CD14-positive monocyte (primary cell): Measurements from ENCODE around the gene MXRA8. TPM values are rescaled to one million over a fixed set of nuclear protein-coding genes. Genes with fewer than 3 reads are reported as not detected.

ENCODE experiments used
- DNase-seq, 3 donors: peaks; one replicate each; pipeline ENCODE4 v3.0.0-alpha.2; 2011 to 2022
- H2AFZ ChIP-seq: 2 replicates; pipeline ENCODE4 v1.6.0; 2012; ENCODE audit warnings: mild to moderate bottlenecking, low read depth, low read length, inconsistent platforms; ENCODE audit not compliant: insufficient read depth, poor library complexity, severe bottlenecking
- H3K27ac ChIP-seq, 2 donors: 1 replicate in 1 of 2; 2 replicates in 1 of 2; pipeline ENCODE4 v1.5.1; 2012 to 2013; ENCODE audit warnings: low read length in 2 of 2, control low read depth in 1 of 2, inconsistent platforms in 1 of 2, low read depth in 1 of 2, mild to moderate bottlenecking in 1 of 2
- H3K27me3 ChIP-seq, 2 donors: one replicate each; pipeline versions ENCODE4 v1.6.0 to v1.6.1; 2011 to 2013; ENCODE audit warnings: low read length in 2 of 2; ENCODE audit not compliant: control insufficient read depth in 2 of 2, insufficient read depth in 2 of 2
- H3K36me3 ChIP-seq, 2 donors: replicated peaks in 1 of 2; 1 replicate in 1 of 2; 2 replicates in 1 of 2; pipeline versions ENCODE4 v1.5.1 to v1.6.1; 2012 to 2013; ENCODE audit warnings: low read length in 2 of 2, control low read depth in 1 of 2, inconsistent platforms in 1 of 2, mild to moderate bottlenecking in 1 of 2; ENCODE audit not compliant: insufficient read depth in 2 of 2, control insufficient read depth in 1 of 2
- H3K4me1 ChIP-seq, 2 donors: 1 replicate in 1 of 2; 2 replicates in 1 of 2; pipeline versions ENCODE4 v1.5.1 to v1.6.1; 2012 to 2013; ENCODE audit warnings: low read length in 2 of 2, control low read depth in 1 of 2, inconsistent platforms in 1 of 2, mild to moderate bottlenecking in 1 of 2, moderate library complexity in 1 of 2; ENCODE audit not compliant: insufficient read depth in 2 of 2, control insufficient read depth in 1 of 2
- H3K4me2 ChIP-seq: replicated peaks from 2 replicates; pipeline ENCODE3; 2012; ENCODE audit warnings: low read length, moderate library complexity, mild to moderate bottlenecking; ENCODE audit not compliant: poor library complexity, severe bottlenecking; ENCODE audit errors: extremely low read depth
- H3K4me3 ChIP-seq, 3 experiments: fragments of 200-600 bp in 1 of 3; sonication (generic) in 1 of 3; replicated peaks in 1 of 3; 1 replicate in 2 of 3; 2 replicates in 1 of 3; pipeline ENCODE4 v1.5.1; 2011 to 2013; ENCODE audit warnings: low read length in 3 of 3, mild to moderate bottlenecking in 3 of 3, control low read depth in 2 of 3, low read depth in 2 of 3, inconsistent platforms in 1 of 3, moderate library complexity in 1 of 3
- H3K79me2 ChIP-seq: 2 replicates; pipeline ENCODE4 v1.6.0; 2012; ENCODE audit warnings: mild to moderate bottlenecking, control low read depth, inconsistent platforms, low read length, moderate library complexity; ENCODE audit not compliant: insufficient read depth
- H3K9ac ChIP-seq: 2 replicates; pipeline ENCODE4 v1.6.0; 2017; ENCODE audit warnings: low read length, mild to moderate bottlenecking; ENCODE audit not compliant: insufficient read depth, poor library complexity, severe bottlenecking
- H3K9me3 ChIP-seq, 2 donors: replicated peaks in 1 of 2; 1 replicate in 1 of 2; 2 replicates in 1 of 2; pipeline versions ENCODE4 v1.5.1 to v1.6.1; 2012 to 2013; ENCODE audit warnings: low read length in 2 of 2, control low read depth in 1 of 2; ENCODE audit not compliant: control insufficient read depth in 1 of 2, insufficient read depth in 1 of 2
- H4K20me1 ChIP-seq: 2 replicates; pipeline ENCODE4 v1.6.0; 2012; ENCODE audit warnings: mild to moderate bottlenecking, low read length, control low read depth, moderate library complexity; ENCODE audit not compliant: insufficient read depth
- H3K27ac Mint-ChIP-seq, 7 donors: one replicate each; pipeline ENCODE4 v1.8.0; 2020; ENCODE audit warnings: mild to moderate bottlenecking in 7 of 7, mixed read lengths in 7 of 7, moderate library complexity in 6 of 7, inconsistent platforms in 2 of 7
- H3K27me3 Mint-ChIP-seq, 3 donors: one replicate each; pipeline ENCODE4 v1.8.0; 2021 to 2022; ENCODE audit warnings: low read depth in 3 of 3, mild to moderate bottlenecking in 3 of 3, mixed read lengths in 3 of 3, moderate library complexity in 3 of 3, inconsistent platforms in 1 of 3
- H3K36me3 Mint-ChIP-seq, 2 donors: one replicate each; pipeline ENCODE4 v1.8.0; 2020; ENCODE audit warnings: mixed read lengths in 2 of 2, inconsistent platforms in 1 of 2, mild to moderate bottlenecking in 1 of 2
- H3K4me1 Mint-ChIP-seq: one replicate; pipeline ENCODE4 v1.8.0; 2020; ENCODE audit warnings: mild to moderate bottlenecking, mixed read lengths
- H3K4me3 Mint-ChIP-seq, 2 donors: one replicate each; pipeline ENCODE4 v1.8.0; 2020; ENCODE audit warnings: mild to moderate bottlenecking in 2 of 2, mixed read lengths in 2 of 2, moderate library complexity in 1 of 2
- H3K9me3 Mint-ChIP-seq, 7 donors: one replicate each; pipeline ENCODE4 v1.8.0; 2020 to 2022; ENCODE audit warnings: mixed read lengths in 7 of 7, mild to moderate bottlenecking in 6 of 7, moderate library complexity in 6 of 7, inconsistent platforms in 2 of 7
- WGBS: methylation state at CpG from one replicate; pipeline ENCODE4 v1.1.5; 2013; ENCODE audit warnings: missing lambda C conversion rate; ENCODE audit not compliant: insufficient coverage; 5-methylcytosine and 5-hydroxymethylcytosine counted together
- intact Hi-C, 2 donors: fragments of 100-400 bp; cut with micrococcal nuclease; formaldehyde crosslinking; loops; one replicate each; pipeline versions ENCODE4 v1.15.0 to v1.15.1; 2023
- polyA plus RNA-seq, 3 donors: library from polyadenylated mRNA; depleted of rRNA in 1 of 3; unstranded in 2 of 3; stranded (reverse) in 1 of 3; fragments of 300-500 nt in 2 of 3; fragments of >200 nt in 1 of 3; fragmentation: Illumina TruSeq in 2 of 3; gene quantifications; 1 replicate in 2 of 3; 2 replicates in 1 of 3; pipeline ENCODE4 v1.2.3, GENCODE V29; 2012 to 2021
- TF ChIP-seq, protein P1 (sequence below): fragments of 200-600 bp; IDR thresholded peaks from one replicate; pipeline ENCODE4 v1.8.0; 2022; ENCODE audit warnings: antibody characterized with exemption, mild to moderate bottlenecking

The MXRA8 gene
- polyA plus RNA-seq, 3 donors: not detected

DNA sequence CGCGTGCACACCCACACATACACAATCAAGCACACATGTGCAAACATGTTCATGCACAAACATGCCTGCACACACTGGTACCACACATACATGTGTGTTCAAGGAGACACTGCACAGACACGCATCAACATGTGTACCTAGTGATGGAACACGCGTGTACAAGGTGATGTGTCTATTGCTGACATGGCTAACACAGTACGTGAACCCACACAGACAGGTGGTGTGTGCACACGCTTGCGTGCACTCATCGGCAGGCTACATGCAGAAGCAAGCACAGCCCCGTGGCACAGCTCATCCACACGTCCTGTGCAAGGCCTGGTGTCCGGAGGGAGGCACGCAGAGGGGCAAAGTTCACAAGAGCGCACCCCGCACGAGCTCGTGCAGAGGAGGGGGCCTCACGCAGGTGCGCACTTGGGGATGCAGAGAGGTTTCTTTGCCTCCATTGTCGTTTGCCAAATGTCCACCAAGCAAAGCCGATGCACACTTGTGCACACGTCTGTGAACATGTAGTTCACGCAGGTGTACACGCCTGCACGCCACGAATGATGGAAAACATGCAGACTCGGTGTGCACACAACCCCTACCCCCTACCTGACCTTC, 51.6 kb downstream of the MXRA8 start:
- TF ChIP-seq, protein P1, sequence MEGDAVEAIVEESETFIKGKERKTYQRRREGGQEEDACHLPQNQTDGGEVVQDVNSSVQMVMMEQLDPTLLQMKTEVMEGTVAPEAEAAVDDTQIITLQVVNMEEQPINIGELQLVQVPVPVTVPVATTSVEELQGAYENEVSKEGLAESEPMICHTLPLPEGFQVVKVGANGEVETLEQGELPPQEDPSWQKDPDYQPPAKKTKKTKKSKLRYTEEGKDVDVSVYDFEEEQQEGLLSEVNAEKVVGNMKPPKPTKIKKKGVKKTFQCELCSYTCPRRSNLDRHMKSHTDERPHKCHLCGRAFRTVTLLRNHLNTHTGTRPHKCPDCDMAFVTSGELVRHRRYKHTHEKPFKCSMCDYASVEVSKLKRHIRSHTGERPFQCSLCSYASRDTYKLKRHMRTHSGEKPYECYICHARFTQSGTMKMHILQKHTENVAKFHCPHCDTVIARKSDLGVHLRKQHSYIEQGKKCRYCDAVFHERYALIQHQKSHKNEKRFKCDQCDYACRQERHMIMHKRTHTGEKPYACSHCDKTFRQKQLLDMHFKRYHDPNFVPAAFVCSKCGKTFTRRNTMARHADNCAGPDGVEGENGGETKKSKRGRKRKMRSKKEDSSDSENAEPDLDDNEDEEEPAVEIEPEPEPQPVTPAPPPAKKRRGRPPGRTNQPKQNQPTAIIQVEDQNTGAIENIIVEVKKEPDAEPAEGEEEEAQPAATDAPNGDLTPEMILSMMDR: no peak
- Histone ChIP-seq H3K79me2 (peaks cover 49% of the 10 kb centered on the region), H3K27me3 (no peaks in the 10 kb centered on the region), H2AFZ (peak overlapping the region; percentile 56), H3K4me3 (peak overlapping the region; percentile 57 to 91 (median 64)), H3K9ac (peak overlapping the region; percentile 81), H3K27ac (peak overlapping the region; percentile 41 to 80), H3K4me2 (peak overlapping the region; percentile 99), H3K9me3 (no peaks in the 10 kb centered on the region), H4K20me1 (peaks cover 59% of the 10 kb centered on the region), H3K4me1 (peaks cover 39 to 55% of the 10 kb centered on the region in 2 donors), H3K36me3 (peaks cover 14 to 17% of the 10 kb centered on the region in 2 donors)
- Mint-ChIP-seq H3K27me3 (peaks cover 0 to 4% (median 0%) of the 10 kb centered on the region in 3 donors), H3K36me3 (peaks cover 3 to 17% of the 10 kb centered on the region in 2 donors), H3K9me3 (no peaks in the 10 kb centered on the region), H3K27ac (peak overlapping the region; percentile 72 to 91 (median 85)), H3K4me1 (peaks cover 36% of the 10 kb centered on the region), H3K4me3 (peak overlapping the region; percentile 81 to 90)
- intact Hi-C loops: loop anchor here in 1 of 2 donors (5.0 kb wide), 2 partner anchors 71 to 476 kb away; partner anchors contain the start of gene AURKAIP1
- DNase-seq: no peak
- 56% methylated on average over 27 of the region's 27 CpGs for WGBS

DNA sequence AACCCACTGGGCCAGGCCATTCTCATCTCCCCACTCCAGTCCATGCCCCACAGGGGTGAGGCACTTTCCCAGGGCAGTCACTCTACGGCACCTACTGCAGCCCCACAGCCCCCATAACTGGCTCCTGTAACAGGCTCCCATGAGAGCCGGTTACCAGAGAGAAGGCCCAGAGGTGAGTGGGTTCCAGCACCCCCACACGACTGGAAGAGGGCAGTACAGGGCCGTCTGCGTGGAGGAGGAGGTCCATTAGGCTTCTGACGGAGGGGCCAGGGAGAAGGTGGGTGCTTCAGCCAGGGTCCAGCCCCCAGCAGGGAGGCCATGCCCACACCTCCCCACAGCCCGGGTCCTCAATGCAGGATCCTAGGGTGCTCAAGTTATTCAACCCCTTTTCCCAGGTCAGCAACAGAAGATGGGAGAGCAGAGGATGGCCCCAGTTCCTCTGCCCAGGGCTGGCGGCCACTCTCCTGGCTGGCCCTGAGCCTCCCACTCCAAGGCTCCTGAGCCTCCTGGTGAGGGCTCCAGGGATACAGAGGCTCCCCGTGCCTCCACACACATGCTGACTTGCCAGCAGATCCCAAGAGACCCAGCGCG, 52.2 kb downstream of the MXRA8 start:
- Mint-ChIP-seq H3K4me3 (peak overlapping the region; percentile 81 to 90), H3K36me3 (peaks cover 3 to 11% of the 10 kb centered on the region in 2 donors), H3K9me3 (no peaks in the 10 kb centered on the region), H3K27ac (peak overlapping the region; percentile 54 to 91 (median 79)), H3K27me3 (peaks cover 0 to 4% (median 0%) of the 10 kb centered on the region in 3 donors), H3K4me1 (peaks cover 36% of the 10 kb centered on the region)
- H3K27me3 ChIP-seq: no peaks in the 10 kb centered on the region
- TF ChIP-seq, protein P1: no peak
- peak overlapping the region; percentile 55 to 80 for H3K27ac ChIP-seq
- peak overlapping the region in 2 of 3 experiments; percentile 57 to 91 for H3K4me3 ChIP-seq
- H3K36me3 ChIP-seq: peaks cover 8 to 11% of the 10 kb centered on the region in 2 donors
- H3K9me3 ChIP-seq: no peaks in the 10 kb centered on the region
- peak overlapping the region; percentile 99 for H3K4me2 ChIP-seq
- peaks cover 60% of the 10 kb centered on the region for H4K20me1 ChIP-seq
- WGBS: 44% methylated on average over 8 of the region's 11 CpGs
- H3K9ac ChIP-seq: peak overlapping the region; percentile 81
- H3K4me1 ChIP-seq: peaks cover 39 to 55% of the 10 kb centered on the region in 2 donors
- peak overlapping the region; percentile 59 for H2AFZ ChIP-seq
- intact Hi-C loops: loop anchor here in 1 of 2 donors (5.0 kb wide), 2 partner anchors 71 to 476 kb away; partner anchors contain the start of gene AURKAIP1
- no peak for DNase-seq
- H3K79me2 ChIP-seq: peaks cover 46% of the 10 kb centered on the region
